Suprapubic skin (tissue), 4 donors: ENCODE results near the gene RALGAPA2. TPM values are rescaled to one million over a fixed set of nuclear protein-coding genes. Genes with fewer than 3 reads are reported as not detected.
"Not testable (repeated sequence)": the region's sequence is repeated elsewhere in the genome, so short reads cannot be mapped to it uniquely, and the experiment has no call there.

Experiments used
- DNase-seq, 2 donors: peaks; one replicate each; pipeline ENCODE4 v3.0.0-alpha.2; 2019; ENCODE audit warnings: low spot score in 2 of 2
- H3K27ac ChIP-seq: fragments of 200-600 bp; sonication (generic); one replicate; pipeline ENCODE4 v1.5.1; 2019
- H3K27me3 ChIP-seq: fragments of 200-600 bp; sonication (generic); one replicate; pipeline ENCODE4 v1.5.1; 2019
- H3K36me3 ChIP-seq: fragments of 200-600 bp; sonication (generic); one replicate; pipeline ENCODE4 v1.5.1; 2019
- H3K4me1 ChIP-seq: fragments of 200-600 bp; sonication (generic); one replicate; pipeline ENCODE4 v1.5.1; 2019
- H3K4me3 ChIP-seq: fragments of 200-600 bp; sonication (generic); one replicate; pipeline ENCODE4 v1.5.1; 2019; ENCODE audit warnings: mild to moderate bottlenecking
- H3K9me3 ChIP-seq: fragments of 200-600 bp; sonication (generic); one replicate; pipeline ENCODE4 v1.5.1; 2019
- CTCF ChIP-seq, 2 donors: fragments of 200-600 bp in 1 of 2; fragments of 450-650 bp in 1 of 2; sonication (generic) in 1 of 2; IDR thresholded peaks; one replicate each; pipeline ENCODE4 v1.5.1; 2016 to 2019; ENCODE audit warnings: antibody characterized with exemption in 2 of 2, mild to moderate bottlenecking in 1 of 2, moderate library complexity in 1 of 2
- EP300 ChIP-seq: sonication (generic); formaldehyde crosslinking; IDR thresholded peaks from one replicate; pipeline ENCODE4 v1.6.1; 2017; ENCODE audit warnings: antibody characterized with exemption
- POLR2A ChIP-seq, 2 donors: fragments of 450-650 bp; IDR thresholded peaks; one replicate each; pipeline ENCODE4 v1.6.1; 2017; ENCODE audit warnings: antibody characterized with exemption in 2 of 2, mild to moderate bottlenecking in 2 of 2, moderate library complexity in 2 of 2
- POLR2AphosphoS5 ChIP-seq, 3 donors: sonication (generic); formaldehyde crosslinking; IDR thresholded peaks; one replicate each; pipeline ENCODE4 v1.6.1; 2017; ENCODE audit warnings: antibody characterized with exemption in 3 of 3
- WGBS: methylation state at CpG from one replicate; pipeline ENCODE4 v1.1.5; 2018; 5-methylcytosine and 5-hydroxymethylcytosine counted together
- total RNA-seq, 4 donors: library from RNA; depleted of rRNA; stranded (reverse); fragments of >200 nt; gene quantifications; one replicate each; pipeline ENCODE4 v1.1.0, GENCODE V29; 2016

The RALGAPA2 gene
- total RNA-seq, 4 donors from 2014 or later: 51.9 to 97.8 (median 72.0) TPM

GRCh38 chr20:20359628-20360027 is 352.8 kb downstream of the RALGAPA2 start:
- no peak for TF ChIP-seq POLR2AphosphoS5 (IDR thresholded peaks at IDR 0.05)
- TF ChIP-seq CTCF (IDR thresholded peaks at IDR 0.05): no peak
- no peak for TF ChIP-seq EP300
- no peak for TF ChIP-seq POLR2A (IDR thresholded peaks at IDR 0.05)
- Histone ChIP-seq H3K4me3 (no peak overlapping the region), H3K9me3 (no peaks in the 10 kb centered on the region), H3K4me1 (peaks cover 29% of the 10 kb centered on the region), H3K36me3 (no peaks in the 10 kb centered on the region), H3K27ac (no peak overlapping the region), H3K27me3 (peaks cover 46% of the 10 kb centered on the region)
- WGBS: 70% methylated on average over 6 of the region's 6 CpGs
- no peak for DNase-seq

- Histone ChIP-seq H3K27me3 (peaks cover 38% of the 10 kb centered on the region), H3K27ac (no peak overlapping the region), H3K4me1 (peaks cover 21% of the 10 kb centered on the region), H3K9me3 (no peaks in the 10 kb centered on the region), H3K36me3 (no peaks in the 10 kb centered on the region), H3K4me3 (no peak overlapping the region)
- TF ChIP-seq POLR2AphosphoS5 (IDR thresholded peaks at IDR 0.05) (no peak), POLR2A (IDR thresholded peaks at IDR 0.05) (no peak), CTCF (IDR thresholded peaks at IDR 0.05) (no peak), EP300 (no peak)
- no peak for DNase-seq
Measured at GRCh38 chr20:20358801-20359200, 353.6 kb downstream of the RALGAPA2 start.

GRCh38 chr20:20355503-20355902 is 356.9 kb downstream of the RALGAPA2 start:
- DNase-seq, H3K27me3 ChIP-seq, H3K36me3 ChIP-seq: not testable (repeated sequence)

GRCh38 chr20:20353576-20353975 is 358.9 kb downstream of the RALGAPA2 start:
- Histone ChIP-seq H3K27me3 (no peaks in the 10 kb centered on the region), H3K36me3 (no peaks in the 10 kb centered on the region), H3K9me3 (no peaks in the 10 kb centered on the region), H3K4me1 (no peaks in the 10 kb centered on the region), H3K27ac (no peak overlapping the region), H3K4me3 (no peak overlapping the region)
- no peak for TF ChIP-seq POLR2AphosphoS5 (IDR thresholded peaks at IDR 0.05)
- no peak for TF ChIP-seq CTCF (IDR thresholded peaks at IDR 0.05)
- no peak for TF ChIP-seq POLR2A (IDR thresholded peaks at IDR 0.05)
- TF ChIP-seq EP300: no peak
- no peak for DNase-seq
- WGBS: 70% methylated on average over 3 of the region's 3 CpGs

More at GRCh38 chr20:20355503-20355902, 356.9 kb downstream of the RALGAPA2 start:
- not testable (repeated sequence) for H3K27ac ChIP-seq, H3K4me1 ChIP-seq, H3K4me3 ChIP-seq, H3K9me3 ChIP-seq

GRCh38 chr20:20344476-20344875 is 368.0 kb downstream of the RALGAPA2 start:
- WGBS: 82% methylated on average over 4 of the region's 4 CpGs
- H3K27me3 ChIP-seq: peaks cover 3% of the 10 kb centered on the region
- TF ChIP-seq POLR2A (IDR thresholded peaks at IDR 0.05) (no peak), CTCF (IDR thresholded peaks at IDR 0.05) (no peak), POLR2AphosphoS5 (IDR thresholded peaks at IDR 0.05) (no peak), EP300 (no peak)
- peaks cover 8% of the 10 kb centered on the region for H3K9me3 ChIP-seq
- H3K4me3 ChIP-seq: no peak overlapping the region
- no peaks in the 10 kb centered on the region for H3K4me1 ChIP-seq
- H3K36me3 ChIP-seq: no peaks in the 10 kb centered on the region
- DNase-seq: no peak
- H3K27ac ChIP-seq: no peak overlapping the region

- no peak for TF ChIP-seq EP300
- TF ChIP-seq POLR2AphosphoS5 (IDR thresholded peaks at IDR 0.05): no peak
- TF ChIP-seq CTCF (IDR thresholded peaks at IDR 0.05): no peak
- TF ChIP-seq POLR2A (IDR thresholded peaks at IDR 0.05): no peak
- Histone ChIP-seq H3K27me3 (peaks cover 3% of the 10 kb centered on the region), H3K27ac (no peak overlapping the region), H3K4me1 (no peaks in the 10 kb centered on the region), H3K9me3 (peaks cover 8% of the 10 kb centered on the region), H3K36me3 (no peaks in the 10 kb centered on the region), H3K4me3 (no peak overlapping the region)
- DNase-seq: no peak
- 82% methylated on average over 7 of the region's 7 CpGs for WGBS
Measured at GRCh38 chr20:20343932-20344331, 368.5 kb downstream of the RALGAPA2 start.
